ENCODE results near the gene MOB4.

DNA sequence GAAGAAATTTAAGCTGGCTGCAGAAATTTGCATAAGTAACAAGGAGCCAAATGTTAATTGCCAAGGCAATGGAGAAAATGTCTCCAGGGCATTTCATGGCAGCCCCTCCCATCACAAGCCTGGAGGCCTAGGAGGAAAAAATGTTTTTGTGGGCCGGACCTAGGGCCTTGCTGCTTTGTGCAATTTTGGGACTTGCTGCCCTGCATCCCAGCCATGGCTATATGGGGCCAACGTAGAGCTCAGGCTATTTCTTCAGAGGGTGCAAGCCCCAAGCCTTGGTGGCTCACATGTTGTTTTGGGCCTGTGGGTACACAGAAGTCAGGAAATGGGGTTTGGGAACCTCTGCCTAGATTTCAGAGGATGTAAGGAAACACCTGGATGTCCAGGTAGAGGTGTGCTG lies 57.7 kb downstream of the MOB4 start:
- TF ChIP-seq, protein P1, sequence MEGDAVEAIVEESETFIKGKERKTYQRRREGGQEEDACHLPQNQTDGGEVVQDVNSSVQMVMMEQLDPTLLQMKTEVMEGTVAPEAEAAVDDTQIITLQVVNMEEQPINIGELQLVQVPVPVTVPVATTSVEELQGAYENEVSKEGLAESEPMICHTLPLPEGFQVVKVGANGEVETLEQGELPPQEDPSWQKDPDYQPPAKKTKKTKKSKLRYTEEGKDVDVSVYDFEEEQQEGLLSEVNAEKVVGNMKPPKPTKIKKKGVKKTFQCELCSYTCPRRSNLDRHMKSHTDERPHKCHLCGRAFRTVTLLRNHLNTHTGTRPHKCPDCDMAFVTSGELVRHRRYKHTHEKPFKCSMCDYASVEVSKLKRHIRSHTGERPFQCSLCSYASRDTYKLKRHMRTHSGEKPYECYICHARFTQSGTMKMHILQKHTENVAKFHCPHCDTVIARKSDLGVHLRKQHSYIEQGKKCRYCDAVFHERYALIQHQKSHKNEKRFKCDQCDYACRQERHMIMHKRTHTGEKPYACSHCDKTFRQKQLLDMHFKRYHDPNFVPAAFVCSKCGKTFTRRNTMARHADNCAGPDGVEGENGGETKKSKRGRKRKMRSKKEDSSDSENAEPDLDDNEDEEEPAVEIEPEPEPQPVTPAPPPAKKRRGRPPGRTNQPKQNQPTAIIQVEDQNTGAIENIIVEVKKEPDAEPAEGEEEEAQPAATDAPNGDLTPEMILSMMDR (conservative IDR thresholded peaks at IDR 0.05): no peak
- TF ChIP-seq ZFX (IDR thresholded peaks at IDR 0.05): no peak
